ENCODE data around the gene KSR2.

GRCh38 chr12:118015944-118016343 lies 47.2 kb upstream of the KSR2 start:
- no peak for TF ChIP-seq POLR2A (IDR thresholded peaks at IDR 0.05)
- no peak for TF ChIP-seq CTCF (IDR thresholded peaks at IDR 0.05)
